WTC11 (cell line): Measurements from ENCODE around the gene COL4A2.

Experiments used
- CREM ChIP-seq: sonication (generic); formaldehyde crosslinking; IDR thresholded peaks from 2 replicates; pipeline ENCODE4 v1.8.1; 2022; ENCODE audit warnings: mild to moderate bottlenecking, missing genetic modification reagents, moderate library complexity
- CTCF ChIP-seq: fragments of 200-600 bp; IDR thresholded peaks from 2 replicates; pipeline ENCODE4 v1.8.0; 2022; ENCODE audit warnings: antibody characterized with exemption
- FOXJ3 ChIP-seq: sonication (generic); formaldehyde crosslinking; IDR thresholded peaks from 2 replicates; pipeline ENCODE4 v1.9.0; 2021; ENCODE audit warnings: missing genetic modification reagents, mild to moderate bottlenecking, borderline replicate concordance
- IRF2 ChIP-seq: sonication (generic); formaldehyde crosslinking; IDR thresholded peaks from 2 replicates; pipeline ENCODE4 v1.8.0; 2022; ENCODE audit warnings: low read depth, missing genetic modification reagents, borderline replicate concordance
- ZNF512 ChIP-seq: sonication (generic); formaldehyde crosslinking; IDR thresholded peaks from 2 replicates; pipeline ENCODE4 v1.8.1; 2022; ENCODE audit warnings: missing genetic modification reagents, borderline replicate concordance

GRCh38 chr13:110338441-110339101 lies 31.5 kb downstream of the COL4A2 start:
- TF ChIP-seq CTCF (no peak), FOXJ3 (CRISPR knock-in tag) (no peak), CREM (CRISPR knock-in tag) (no peak), ZNF512 (CRISPR knock-in tag) (no peak), IRF2 (CRISPR knock-in tag) (no peak)
